ENCODE data around the gene NIPBL. TPM values are rescaled to one million over a fixed set of nuclear protein-coding genes. Genes with fewer than 3 reads are reported as not detected.

NIPBL gene
- total and polyA plus RNA-seq, 2 of the 13 experiments (the other 11 are each of a cell fraction or from before 2014, with no cell fraction given), result 12.3 to 32.3 TPM

- TF ChIP-seq ZNF784 (CRISPR knock-in tag; IDR thresholded peaks at IDR 0.05; ENCODE audit: borderline replicate concordance), result 0 out of 2 replicates have a peak, but pooled peaks have one; percentile 58
- TF ChIP-seq ZFX (CRISPR knock-in tag; IDR thresholded peaks at IDR 0.05; ENCODE audit: low read depth), result peak; percentile 93
- no peak for TF ChIP-seq FOXJ3 (CRISPR knock-in tag; IDR thresholded peaks at IDR 0.05; ENCODE audit: borderline replicate concordance)
- peak; percentile 71 for TF ChIP-seq ZMYM4 (CRISPR knock-in tag; IDR thresholded peaks at IDR 0.05)
- no peak for TF ChIP-seq KLF6 (CRISPR knock-in tag; IDR thresholded peaks at IDR 0.05)
- TF ChIP-seq POLR2A (IDR thresholded peaks at IDR 0.05; ENCODE audit: insufficient read depth in 1 of 2, low read depth in 2 of 2, low read length in 2 of 2), result peak; percentile 85 to 92
- TF ChIP-seq PRDM15 (CRISPR knock-in tag; IDR thresholded peaks at IDR 0.05), result peak; percentile 4; the same call in 1 of the 2 replicates
- peak; percentile 34; the same call in 1 of the 2 replicates for TF ChIP-seq FOXA3 (CRISPR knock-in tag; IDR thresholded peaks at IDR 0.05)
- peak; percentile 81 for TF ChIP-seq HES4 (CRISPR knock-in tag; IDR thresholded peaks at IDR 0.05; ENCODE audit: borderline replicate concordance)
- peak; percentile 76; the same call in 1 of the 2 replicates for TF ChIP-seq ETV5 (CRISPR knock-in tag; IDR thresholded peaks at IDR 0.05; ENCODE audit: borderline replicate concordance)
- TF ChIP-seq ZFP90 (CRISPR knock-in tag; IDR thresholded peaks at IDR 0.05; ENCODE audit: borderline replicate concordance), result no peak
- 0 out of 2 replicates have a peak, but pooled peaks have one; percentile 61 for TF ChIP-seq SP4 (CRISPR knock-in tag; IDR thresholded peaks at IDR 0.05)
- TF ChIP-seq ZNF768 (CRISPR knock-in tag; IDR thresholded peaks at IDR 0.05), result peak; percentile 54; the same call in 1 of the 2 replicates
- TF ChIP-seq IRX3 (CRISPR knock-in tag; IDR thresholded peaks at IDR 0.05; ENCODE audit: borderline replicate concordance, low read depth), result 0 out of 2 replicates have a peak, but pooled peaks have one; percentile 52
- 0 out of 2 replicates have a peak, but pooled peaks have one; percentile 7 for TF ChIP-seq POGZ (CRISPR knock-in tag; IDR thresholded peaks at IDR 0.05)
- no peak for TF ChIP-seq KIAA2018 (CRISPR knock-in tag; IDR thresholded peaks at IDR 0.05; ENCODE audit: borderline replicate concordance)
- TF ChIP-seq U2AF1 (optimal IDR thresholded peaks at IDR 0.05; ENCODE audit: low read depth, low read length), result peak; percentile 34
Measured at GRCh38 chr5:36876299-36876964, at the start of gene NIPBL (continued).

Measured in HepG2 (cell line).